ENCODE results near the gene MYL3.
"Not testable (repeated sequence)": the region's sequence is repeated elsewhere in the genome, so short reads cannot be mapped to it uniquely, and the experiment has no call there.

MYL3 gene

GRCh38 chr3:46821553-46821952 lies 41.7 kb downstream of the MYL3 start:
- Histone ChIP-seq H3K4me1 (peaks cover 11% of the 10 kb centered on the region), H3K36me3 (replicated peaks) (no peaks in the 10 kb centered on the region), H3K27me3 (ENCODE audit: low read depth) (no peaks in the 10 kb centered on the region), H3K4me3 (no peak overlapping the region), H3K9me3 (peaks cover 12% of the 10 kb centered on the region)
- in situ Hi-C loops (cut with MboI; ENCODE audit: low sequenced_read_pairs) = no loop called here
- no peak for DNase-seq (ENCODE audit: low spot score in 2 of 2)

- no peak for DNase-seq (ENCODE audit: low spot score in 2 of 2)
- in situ Hi-C loops (cut with MboI; ENCODE audit: low sequenced_read_pairs) = no loop called here
- H3K4me3 ChIP-seq = no peak overlapping the region
These were observed 42.4 kb downstream of the MYL3 start for GRCh38 chr3:46820852-46821251.

GRCh38 chr3:46812237-46812791 lies 50.9 kb downstream of the MYL3 start:
- Histone ChIP-seq H3K27me3 (ENCODE audit: low read depth) (no peaks in the 10 kb centered on the region), H3K4me1 (peaks cover 2% of the 10 kb centered on the region), H3K36me3 (replicated peaks) (no peaks in the 10 kb centered on the region), H3K4me3 (no peak overlapping the region), H3K9me3 (no peaks in the 10 kb centered on the region)
- in situ Hi-C loops (cut with MboI; ENCODE audit: low sequenced_read_pairs) = no loop called here
- peak in 1 of 2 experiments; percentile 78 for DNase-seq (ENCODE audit: low spot score in 2 of 2)

More at GRCh38 chr3:46820852-46821251, 42.4 kb downstream of the MYL3 start:
- H3K36me3 ChIP-seq (replicated peaks) = no peaks in the 10 kb centered on the region
- H3K4me1 ChIP-seq = peaks cover 11% of the 10 kb centered on the region
- peaks cover 12% of the 10 kb centered on the region for H3K9me3 ChIP-seq
- H3K27me3 ChIP-seq (ENCODE audit: low read depth) = no peaks in the 10 kb centered on the region

- Histone ChIP-seq H3K36me3 (replicated peaks) (no peaks in the 10 kb centered on the region), H3K27me3 (ENCODE audit: low read depth) (no peaks in the 10 kb centered on the region), H3K4me3 (no peak overlapping the region), H3K9me3 (no peaks in the 10 kb centered on the region), H3K4me1 (peaks cover 2% of the 10 kb centered on the region)
- DNase-seq (ENCODE audit: low spot score in 2 of 2) = no peak
- in situ Hi-C loops (cut with MboI; ENCODE audit: low sequenced_read_pairs) = no loop called here
These were observed 51.5 kb downstream of the MYL3 start for GRCh38 chr3:46811615-46812236.

GRCh38 chr3:46808766-46809165 lies 54.5 kb downstream of the MYL3 start:
- H3K36me3 ChIP-seq (replicated peaks); H3K4me3 ChIP-seq; H3K4me1 ChIP-seq; H3K9me3 ChIP-seq; H3K27me3 ChIP-seq (ENCODE audit: low read depth); DNase-seq (ENCODE audit: low spot score in 2 of 2); in situ Hi-C loops (cut with MboI; ENCODE audit: low sequenced_read_pairs): not testable (repeated sequence)

Measured in HAP-1 (cell line).